MG63 (cell line): ENCODE measurements around the gene NOX4. TPM values are rescaled to one million over a fixed set of nuclear protein-coding genes. Genes with fewer than 3 reads are reported as not detected.
"Not testable (repeated sequence)": the region's sequence is repeated elsewhere in the genome, so short reads cannot be mapped to it uniquely, and the experiment has no call there.

Source experiments
- DNase-seq: peaks from one replicate; pipeline ENCODE4 v3.0.0-alpha.2; 2020
- H3K27me3 ChIP-seq: fragments of 250-450 bp; sonication (Bioruptor Pico); 2 replicates; pipeline ENCODE4 v1.5.1; 2020; ENCODE audit warnings: mild to moderate bottlenecking, moderate library complexity
- H3K36me3 ChIP-seq: fragments of 250-450 bp; sonication (Bioruptor Pico); 2 replicates; pipeline ENCODE4 v1.5.1; 2020; ENCODE audit warnings: mild to moderate bottlenecking, moderate library complexity
- H3K4me3 ChIP-seq: fragments of 250-450 bp; sonication (Bioruptor Pico); 2 replicates; pipeline ENCODE4 v1.5.1; 2020; ENCODE audit warnings: mild to moderate bottlenecking, moderate library complexity
- H3K9me3 ChIP-seq: fragments of 250-450 bp; sonication (Bioruptor Pico); 2 replicates; pipeline ENCODE4 v1.5.1; 2020; ENCODE audit warnings: mild to moderate bottlenecking, moderate library complexity
- total RNA-seq: library from RNA; depleted of rRNA; stranded (reverse); fragments of >200 nt; shearing (Covaris generic); gene quantifications from 2 replicates; pipeline ENCODE4 v1.2.3, GENCODE V29; 2014; ENCODE audit warnings: low replicate concordance; rRNA removed

NOX4 gene
- total RNA-seq, 1 experiment from 2014 or later: not detected

DNA sequence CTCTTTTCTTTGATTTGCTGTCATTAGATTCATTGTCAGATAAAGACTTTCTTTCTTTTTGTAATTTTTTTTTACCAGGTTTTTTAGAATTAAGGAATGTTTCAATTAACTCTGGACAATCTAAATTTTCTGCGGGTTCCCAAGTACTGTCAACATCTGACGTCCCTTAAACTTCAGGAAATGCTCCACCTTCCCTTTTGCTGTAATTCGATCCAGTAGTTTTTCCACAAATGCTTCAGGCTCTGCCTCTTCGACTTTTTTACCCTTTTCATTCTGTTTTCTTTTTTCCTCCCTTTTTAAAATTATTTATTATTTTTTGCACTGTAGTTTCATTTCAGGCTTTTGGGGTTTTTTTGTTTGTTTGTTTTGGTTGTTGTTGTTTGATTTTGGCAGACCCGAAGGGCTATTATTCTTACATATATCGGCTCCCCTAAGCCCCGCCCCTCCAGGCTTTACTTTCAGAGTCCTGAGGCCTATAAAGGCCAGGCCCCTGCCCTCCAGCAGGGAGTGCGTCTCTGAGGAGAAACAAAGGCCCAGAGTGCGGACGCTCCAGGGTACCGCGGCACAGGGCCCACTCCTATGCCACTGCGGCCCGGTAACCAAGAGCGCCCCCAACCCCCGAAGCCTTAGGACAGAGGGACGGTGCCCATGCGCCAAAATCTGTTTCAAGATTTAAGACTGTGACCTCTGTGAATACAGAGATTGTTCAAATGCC, 197.1 kb downstream of the NOX4 start:
- no peaks in the 10 kb centered on the region for H3K9me3 ChIP-seq
- no peaks in the 10 kb centered on the region for H3K27me3 ChIP-seq
- no peak overlapping the region; the same call in 1 of the 2 replicates for H3K4me3 ChIP-seq
- DNase-seq: no peak
- no peaks in the 10 kb centered on the region for H3K36me3 ChIP-seq

DNA sequence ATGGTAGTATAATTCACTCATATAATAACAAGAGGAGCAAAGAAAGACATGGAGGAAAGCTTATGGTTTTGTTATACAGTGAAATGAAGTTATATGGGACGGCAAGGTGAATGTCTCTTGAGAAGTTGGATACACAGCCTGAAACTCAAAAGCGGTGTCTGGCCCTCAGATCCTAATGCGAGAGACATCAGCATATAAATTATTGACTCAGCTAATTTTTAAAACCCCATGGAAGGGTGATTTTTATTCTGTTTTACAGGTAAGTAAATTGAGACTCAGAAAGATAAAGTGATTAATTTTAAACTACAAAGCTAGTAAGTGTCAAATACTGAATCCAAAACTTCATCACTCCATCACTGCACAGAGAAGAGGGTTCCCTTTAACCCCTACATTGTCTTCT, 203.2 kb downstream of the NOX4 start:
- not testable (repeated sequence) for H3K27me3 ChIP-seq, H3K9me3 ChIP-seq, H3K4me3 ChIP-seq, H3K36me3 ChIP-seq, DNase-seq

DNA sequence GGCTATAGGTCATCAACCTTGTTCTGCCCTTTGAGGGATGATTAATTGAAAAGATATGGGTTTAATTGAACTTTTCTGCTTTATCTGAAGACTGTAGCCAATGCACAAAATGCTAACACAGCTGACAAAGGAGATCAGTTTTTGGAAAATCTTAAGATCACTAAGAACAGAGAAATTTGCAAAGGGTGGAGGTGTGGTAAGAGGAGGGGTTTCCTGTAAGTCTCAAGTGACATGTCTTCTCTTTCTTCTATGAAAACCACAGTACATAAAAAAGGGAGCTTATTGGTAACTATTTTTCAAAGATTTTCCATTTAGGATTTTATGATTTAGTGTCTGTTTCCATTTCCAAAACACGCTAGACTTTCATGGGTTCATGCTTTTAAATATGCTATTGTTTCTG, 204.6 kb downstream of the NOX4 start:
- not testable (repeated sequence) for H3K9me3 ChIP-seq, H3K27me3 ChIP-seq, DNase-seq, H3K4me3 ChIP-seq, H3K36me3 ChIP-seq

DNA sequence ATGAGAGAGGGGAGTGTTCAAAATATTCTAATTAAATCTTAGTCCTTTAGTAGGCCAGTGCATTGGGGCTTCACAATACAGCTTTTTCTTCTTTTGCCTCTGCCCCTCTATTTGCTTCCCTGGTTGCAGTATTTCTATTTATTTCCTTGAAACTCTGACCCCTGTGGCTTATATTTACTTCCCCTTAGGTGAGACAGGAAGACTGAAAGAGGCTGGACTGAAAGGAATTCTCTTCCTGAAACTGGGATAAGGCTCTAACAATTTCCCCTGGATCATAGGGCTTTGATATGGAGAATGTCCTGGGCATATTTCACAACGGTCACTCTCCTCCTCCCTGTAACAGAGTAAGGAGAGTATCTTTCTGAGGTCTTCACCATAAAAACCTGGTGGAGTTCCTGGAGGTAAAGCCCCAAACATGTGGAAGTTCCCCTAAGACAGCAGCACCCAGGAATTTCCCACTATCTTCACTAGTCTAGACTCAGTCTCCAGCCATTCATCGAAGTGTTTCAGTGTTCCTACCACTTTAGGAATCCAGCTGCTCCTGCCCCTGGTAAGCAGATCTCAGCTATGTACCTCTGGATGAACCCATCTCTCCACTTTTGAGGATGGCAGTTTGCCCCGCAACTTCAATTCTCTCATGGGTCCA, 210.0 kb downstream of the NOX4 start:
- DNase-seq, H3K27me3 ChIP-seq, H3K4me3 ChIP-seq, H3K36me3 ChIP-seq, H3K9me3 ChIP-seq: not testable (repeated sequence)

DNA sequence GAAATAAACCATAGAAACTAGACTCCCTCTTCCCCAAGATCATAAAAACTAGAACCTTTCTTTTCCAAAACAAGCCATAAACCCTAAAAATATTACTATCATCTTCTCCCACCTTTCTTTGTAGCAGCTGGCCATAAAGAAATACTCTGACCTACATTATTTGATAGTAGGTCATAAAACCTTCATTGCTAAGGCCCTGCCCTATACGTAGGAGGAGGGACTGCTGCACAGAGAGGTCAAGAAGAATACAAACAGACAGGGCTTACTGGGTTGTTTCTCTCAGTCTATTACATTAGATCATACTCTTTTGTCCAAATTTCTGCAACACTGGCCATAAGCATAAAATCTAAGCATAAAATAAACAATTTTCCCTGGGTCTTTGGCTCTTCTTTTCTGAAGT, 212.0 kb downstream of the NOX4 start:
- H3K27me3 ChIP-seq: no peaks in the 10 kb centered on the region
- no peaks in the 10 kb centered on the region for H3K36me3 ChIP-seq
- DNase-seq: no peak
- no peaks in the 10 kb centered on the region for H3K9me3 ChIP-seq
- H3K4me3 ChIP-seq: no peak overlapping the region

DNA sequence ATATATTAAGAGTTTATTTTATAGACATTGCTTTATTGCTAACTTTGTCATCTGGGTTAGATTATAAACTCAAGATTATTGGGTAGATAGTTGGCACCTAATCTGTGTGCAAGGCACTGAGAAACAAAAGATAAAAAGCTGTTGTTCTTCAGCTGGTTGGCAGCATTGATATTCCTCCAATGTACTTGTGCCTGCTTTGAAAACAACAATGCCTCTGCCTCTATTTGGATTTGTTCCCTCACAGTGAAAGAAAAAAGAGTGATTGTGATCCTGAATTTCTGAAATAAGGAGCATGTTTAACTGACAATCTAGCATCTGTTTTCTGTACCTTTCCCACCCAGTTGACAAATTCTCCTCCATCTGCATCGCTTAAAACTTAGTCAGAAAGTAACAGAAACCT, 215.2 kb downstream of the NOX4 start:
- no peaks in the 10 kb centered on the region for H3K27me3 ChIP-seq

More for the DNA sequence above, 215.2 kb downstream of the NOX4 start:
- Histone ChIP-seq H3K36me3 (no peaks in the 10 kb centered on the region), H3K4me3 (no peak overlapping the region), H3K9me3 (no peaks in the 10 kb centered on the region)
- DNase-seq: no peak

Other genes with a start within 250 kb of the NOX4 start
- not detected in 2 replicates for gene TRIM77, start 218.9 kb upstream of the NOX4 start, total RNA-seq